Caki2 (cell line): Measurements from ENCODE around the gene MKNK2. TPM values are rescaled to one million over a fixed set of nuclear protein-coding genes. Genes with fewer than 3 reads are reported as not detected.

Experiments
- total RNA-seq: library from RNA; depleted of rRNA; stranded (reverse); fragments of >200 nt; shearing (Covaris generic); gene quantifications from 2 replicates; pipeline ENCODE4 v1.2.3, GENCODE V29; 2014; ENCODE audit warnings: low replicate concordance; rRNA removed

The MKNK2 gene
- total RNA-seq, 1 experiment from 2014 or later = 78.8 TPM

Other genes with a start within 250 kb of the MKNK2 start
- 5.3 and 11.9 TPM in 2 replicates for gene ATP8B3, start 239.0 kb downstream of the MKNK2 start, total RNA-seq
- gene REXO1, start 202.8 kb downstream of the MKNK2 start, total RNA-seq = 10.5 and 14.4 TPM in 2 replicates
- gene KLF16, start 187.7 kb downstream of the MKNK2 start, total RNA-seq = 9.6 and 15.9 TPM in 2 replicates
- 51.1 and 58.3 TPM in 2 replicates for gene ABHD17A, start 165.7 kb downstream of the MKNK2 start, total RNA-seq
- 4.2 and 4.7 TPM in 2 replicates for gene ADAT3, start 145.8 kb downstream of the MKNK2 start, total RNA-seq
- gene SCAMP4, start 145.8 kb downstream of the MKNK2 start, total RNA-seq = 14.1 and 28.0 TPM in 2 replicates
- 32.9 and 42.3 TPM in 2 replicates for gene CSNK1G2, start 110.1 kb downstream of the MKNK2 start, total RNA-seq
- gene BTBD2, start 35.5 kb downstream of the MKNK2 start, total RNA-seq = 56.1 and 65.3 TPM in 2 replicates
- gene MOB3A, start 45.1 kb upstream of the MKNK2 start, total RNA-seq = 13.3 and 28.9 TPM in 2 replicates
- not detected in 2 replicates for gene IZUMO4, start 45.7 kb upstream of the MKNK2 start, total RNA-seq
- 59.0 and 69.3 TPM in 2 replicates for gene AP3D1, start 100.3 kb upstream of the MKNK2 start, total RNA-seq
- gene DOT1L, start 112.7 kb upstream of the MKNK2 start, total RNA-seq = 5.2 and 7.5 TPM in 2 replicates
- 55.9 and 96.2 TPM in 2 replicates for gene PLEKHJ1, start 185.1 kb upstream of the MKNK2 start, total RNA-seq
- gene SF3A2, start 185.6 kb upstream of the MKNK2 start, total RNA-seq = 9.9 and 23.2 TPM in 2 replicates
- gene AMH, start 198.1 kb upstream of the MKNK2 start, total RNA-seq = 3.0 and 11.7 TPM in 2 replicates
- not detected in 2 replicates for gene JSRP1, start 205.2 kb upstream of the MKNK2 start, total RNA-seq
- not detected in 2 replicates for gene PEAK3, start 230.9 kb upstream of the MKNK2 start, total RNA-seq